G401 (cell line): ENCODE data around the gene ZDHHC6. TPM values are rescaled to one million over a fixed set of nuclear protein-coding genes. Genes with fewer than 3 reads are reported as not detected.
"Not testable (repeated sequence)": the region's sequence is repeated elsewhere in the genome, so short reads cannot be mapped to it uniquely, and the experiment has no call there.

Experiments
- DNase-seq: peaks from one replicate; pipeline ENCODE4 v3.0.0-alpha.2; 2015; ENCODE audit warnings: low spot score
- in situ Hi-C: cut with HindIII; loops from 2 replicates; pipeline ENCODE4 v1.10.0; 2016; ENCODE audit warnings: low sequenced_read_pairs, mixed read lengths
- total RNA-seq: library from RNA; depleted of rRNA; stranded (reverse); fragments of >200 nt; shearing (Covaris generic); gene quantifications from 2 replicates; pipeline ENCODE4 v1.2.3, GENCODE V29; 2014

ZDHHC6 gene
- total RNA-seq, 1 experiment from 2014 or later: 23.3 TPM

GRCh38 chr10:112448888-112449287 lies 2.2 kb upstream of the ZDHHC6 start:
- in situ Hi-C loops: no loop called here
- no peak for DNase-seq

- DNase-seq: no peak
- in situ Hi-C loops: no loop called here
Observed at GRCh38 chr10:112447620-112447928, 860 bp upstream of the ZDHHC6 start.

GRCh38 chr10:112446055-112446854 lies 459 bp downstream of the ZDHHC6 start:
- DNase-seq: peak; percentile 2
- in situ Hi-C loops: no loop called here

DNA sequence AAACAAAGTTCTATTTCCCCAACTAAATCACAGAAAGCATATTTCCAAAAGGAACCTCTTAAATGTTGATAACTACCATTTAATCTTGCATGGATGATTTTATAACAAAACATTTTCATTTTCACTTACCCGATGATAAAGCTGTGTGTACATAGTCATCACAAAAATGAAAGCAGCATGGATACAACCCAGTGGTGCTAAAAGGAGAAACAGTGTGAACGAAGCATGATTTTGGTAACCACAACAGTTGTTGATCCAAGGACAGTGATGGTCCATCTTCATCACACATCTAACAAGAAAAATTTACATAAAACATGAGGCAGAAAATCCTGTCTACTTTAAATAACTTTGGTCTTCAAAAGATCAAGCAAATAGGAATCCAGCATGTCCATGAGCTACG lies 4.7 kb downstream of the ZDHHC6 start:
- in situ Hi-C loops: no loop called here
- no peak for DNase-seq

DNA sequence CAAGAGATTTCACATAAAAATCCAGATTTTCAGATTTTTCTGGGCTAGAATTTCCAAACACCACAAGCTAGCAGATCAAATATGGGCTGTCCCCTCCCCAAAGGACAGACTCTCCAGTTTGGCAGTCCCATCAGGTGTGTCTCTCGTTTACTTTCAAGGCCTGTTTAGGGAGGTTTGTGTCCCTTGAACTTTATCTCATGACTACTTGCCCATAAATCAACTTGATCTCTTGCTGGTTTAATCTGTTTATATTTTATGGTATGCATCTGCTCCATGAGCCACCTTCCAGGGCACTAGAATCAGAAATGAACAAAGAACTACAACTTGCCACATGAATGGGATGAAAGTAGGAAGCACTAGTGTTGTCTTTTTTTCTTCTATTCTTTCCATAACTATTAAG lies 5.2 kb downstream of the ZDHHC6 start:
- DNase-seq: no peak
- in situ Hi-C loops: no loop called here

DNA sequence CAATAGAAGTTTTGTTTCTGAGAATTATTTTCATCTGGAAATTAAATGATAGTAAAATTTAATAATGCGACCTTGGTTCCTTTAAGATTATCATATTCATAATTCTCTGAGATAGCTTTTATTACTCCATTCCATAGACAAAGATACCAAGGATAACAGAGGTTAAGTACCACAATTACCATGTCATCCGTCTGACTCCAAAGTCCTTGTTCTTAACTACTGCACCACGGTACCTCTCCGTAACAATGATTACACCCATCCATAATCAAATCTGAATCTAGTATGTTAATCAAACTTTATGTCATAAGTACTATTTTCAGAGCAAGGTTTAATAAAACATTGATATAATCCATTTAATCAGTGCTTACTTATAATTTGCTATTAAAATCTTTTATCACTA lies 8.4 kb downstream of the ZDHHC6 start:
- in situ Hi-C loops: no loop called here
- DNase-seq: no peak

- in situ Hi-C loops: no loop called here
- DNase-seq: peak; percentile 19
Observed at GRCh38 chr10:112434988-112435619, 11.6 kb downstream of the ZDHHC6 start.

DNA sequence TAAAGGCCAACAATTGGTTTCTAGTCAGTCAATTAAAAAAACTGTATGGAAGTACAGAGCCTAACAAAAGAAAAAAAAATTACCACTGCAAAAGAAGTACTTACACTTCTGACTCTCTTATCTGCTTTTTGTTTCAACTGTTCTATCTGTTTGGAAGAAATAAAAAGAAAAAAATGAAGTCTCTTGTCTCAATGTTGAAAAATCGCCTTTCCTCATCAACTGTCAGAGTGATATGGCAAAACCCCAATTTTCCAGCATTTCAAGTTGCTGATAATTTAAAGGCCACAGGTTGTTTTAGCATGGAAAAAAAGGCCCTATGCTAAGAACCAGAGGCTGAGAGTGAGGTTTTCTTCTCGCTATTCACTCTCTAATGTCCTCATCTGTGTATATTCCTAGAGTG lies 13.6 kb downstream of the ZDHHC6 start:
- no peak for DNase-seq
- in situ Hi-C loops: no loop called here

DNA sequence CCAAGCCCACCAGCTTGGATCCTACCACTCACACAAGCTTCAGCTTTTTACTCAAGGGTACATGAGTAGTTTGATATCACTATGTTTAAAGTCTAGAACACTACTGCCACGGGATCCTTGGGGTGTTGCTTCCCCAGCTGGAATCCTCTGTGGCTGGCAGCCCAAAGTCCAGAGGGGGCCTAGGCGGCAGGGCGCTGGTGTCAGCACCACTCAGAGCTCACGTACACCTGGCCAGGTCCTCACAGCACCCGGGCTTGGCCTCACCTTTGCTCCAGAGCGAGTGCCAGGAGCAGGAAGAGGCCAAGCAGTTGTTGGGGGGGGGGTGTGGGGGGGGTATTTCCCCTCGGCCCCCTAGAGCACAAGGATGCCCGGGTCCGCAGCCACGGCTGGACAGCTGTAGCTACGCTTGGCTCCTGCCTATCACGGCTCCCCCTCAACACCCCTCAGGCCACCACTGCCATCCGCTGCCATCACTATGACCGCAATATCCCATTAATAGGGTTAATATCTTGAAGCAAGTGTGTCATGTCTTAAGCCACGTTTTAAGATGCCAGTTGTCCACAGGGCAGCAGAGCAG lies 17.0 kb downstream of the ZDHHC6 start:
- DNase-seq: no peak
- in situ Hi-C loops: no loop called here

GRCh38 chr10:112429147-112429546 lies 17.6 kb downstream of the ZDHHC6 start:
- no peak for DNase-seq
- in situ Hi-C loops: no loop called here

DNA sequence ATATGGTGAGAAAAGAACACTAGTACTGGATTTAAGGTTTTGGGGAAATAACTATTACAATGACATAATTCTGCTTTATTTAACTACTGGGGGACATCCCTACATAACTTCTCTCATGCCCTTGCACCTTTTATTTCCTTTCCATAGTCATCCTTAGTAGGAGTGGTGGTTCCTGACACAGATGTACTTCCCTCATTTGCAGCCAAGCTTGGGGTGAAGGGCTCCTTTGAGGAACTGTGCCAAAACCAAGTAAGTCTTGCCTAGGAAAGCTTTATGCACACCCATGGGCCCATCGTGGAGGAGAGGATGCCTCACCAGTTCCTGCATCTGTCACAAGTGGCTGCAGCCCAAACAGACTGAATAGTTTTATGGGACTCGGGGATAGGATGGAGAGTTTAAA lies 20.6 kb downstream of the ZDHHC6 start:
- no peak for DNase-seq
- in situ Hi-C loops: no loop called here

DNA sequence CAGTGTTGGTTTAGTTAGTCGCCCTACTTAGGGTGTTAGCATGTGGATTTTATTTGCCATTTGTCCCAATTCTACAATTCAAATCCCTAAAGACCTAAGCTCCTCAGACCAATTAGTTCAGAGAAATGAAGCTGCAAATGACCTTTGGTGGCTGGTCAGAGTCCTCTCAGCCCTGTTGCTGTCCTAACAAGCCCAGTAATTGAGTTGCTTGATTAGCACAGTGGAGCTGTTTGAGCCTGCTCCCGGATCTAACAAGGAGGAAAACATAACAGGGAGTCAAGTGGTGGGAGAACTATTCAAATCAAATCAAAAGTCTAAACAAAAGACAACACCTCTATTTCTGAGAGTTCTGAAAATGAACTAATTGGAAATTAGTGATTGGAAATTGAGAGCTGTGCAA lies 22.1 kb downstream of the ZDHHC6 start:
- DNase-seq: no peak
- in situ Hi-C loops: no loop called here

- DNase-seq: no peak
Observed at GRCh38 chr10:112421731-112422130, 25.0 kb downstream of the ZDHHC6 start.

DNA sequence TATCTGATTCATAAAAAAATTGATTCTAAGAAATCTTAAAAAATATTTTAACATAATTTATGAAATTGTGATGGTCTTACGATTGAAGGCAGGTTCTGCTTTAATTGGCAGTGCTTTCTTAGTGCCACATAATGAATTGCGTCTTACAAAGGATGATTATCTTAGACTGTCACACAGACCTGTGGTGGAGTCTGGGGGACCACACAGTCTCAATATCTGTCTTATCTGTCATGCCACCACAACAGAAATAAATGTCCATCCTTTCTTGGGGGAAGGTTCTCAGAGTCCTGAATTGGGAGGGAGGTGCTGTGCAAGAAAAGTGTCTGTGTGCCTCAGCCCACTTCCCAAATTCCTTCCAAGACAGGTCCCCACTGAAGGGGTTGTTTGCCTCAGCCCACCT lies 34.0 kb downstream of the ZDHHC6 start:
- in situ Hi-C loops: no loop called here
- no peak for DNase-seq

More at GRCh38 chr10:112421731-112422130, 25.0 kb downstream of the ZDHHC6 start:
- in situ Hi-C loops: no loop called here

GRCh38 chr10:112409755-112410154 lies 37.0 kb downstream of the ZDHHC6 start:
- in situ Hi-C loops: no loop called here
- DNase-seq: no peak

DNA sequence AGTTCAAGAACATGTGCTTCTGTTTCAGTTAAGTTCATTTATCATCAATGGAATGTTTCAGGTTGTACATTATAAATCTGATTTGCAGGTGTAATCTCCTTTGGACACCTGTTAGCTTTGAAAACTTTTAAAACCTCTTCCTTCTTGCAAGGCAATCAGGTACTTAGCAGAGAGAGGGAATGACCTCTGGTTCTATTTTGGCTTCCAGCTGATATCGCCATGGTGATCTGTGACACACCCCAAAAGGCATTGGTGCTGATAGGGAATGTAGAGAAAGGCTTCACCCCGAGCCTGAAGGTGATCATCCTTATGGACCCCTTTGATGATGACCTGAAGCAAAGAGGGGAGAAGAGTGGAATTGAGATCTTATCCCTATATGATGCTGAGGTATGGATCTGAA lies 37.4 kb downstream of the ZDHHC6 start:
- no peak for DNase-seq
- in situ Hi-C loops: no loop called here

DNA sequence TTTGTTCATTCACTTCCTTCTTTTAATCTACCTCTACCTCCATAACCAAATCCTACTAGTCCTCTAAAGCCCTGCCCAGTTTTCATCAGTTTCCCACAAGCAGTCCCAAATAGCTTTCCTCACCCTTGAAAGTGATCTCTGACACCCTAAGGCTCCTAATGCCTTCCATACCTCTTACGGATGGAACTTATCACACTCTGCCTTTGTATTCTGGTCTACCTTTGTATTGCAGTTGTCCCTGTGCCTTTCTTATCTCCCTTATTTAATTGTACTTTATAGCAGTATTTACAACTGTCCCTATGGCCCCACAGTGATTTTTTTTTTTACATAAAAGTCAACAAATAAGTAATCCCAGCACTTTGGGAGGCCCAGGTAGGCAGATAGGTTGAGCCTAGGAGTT lies 39.0 kb downstream of the ZDHHC6 start:
- no peak for DNase-seq
- in situ Hi-C loops: no loop called here

DNA sequence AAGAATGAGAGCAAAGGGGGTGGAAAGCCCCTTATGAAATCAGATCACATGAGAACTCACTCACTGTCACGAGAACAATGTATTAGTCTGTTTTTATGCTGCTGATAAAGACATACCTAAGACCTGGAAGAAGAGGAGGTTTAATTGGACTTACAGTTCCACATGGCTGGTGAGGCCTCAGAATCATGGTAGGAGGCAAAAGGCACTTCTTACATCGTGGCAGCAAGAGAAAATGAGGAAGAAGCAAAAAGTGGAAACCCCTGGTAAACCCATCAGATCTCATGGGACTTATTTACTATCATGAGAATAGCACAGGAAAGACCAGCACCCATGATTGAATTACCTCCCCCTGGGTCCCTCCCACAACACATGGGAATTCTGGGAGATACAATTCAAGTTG lies 39.9 kb downstream of the ZDHHC6 start:
- DNase-seq, in situ Hi-C loops: not testable (repeated sequence)

GRCh38 chr10:112404617-112405016 lies 42.1 kb downstream of the ZDHHC6 start:
- no peak for DNase-seq
- in situ Hi-C loops: no loop called here

DNA sequence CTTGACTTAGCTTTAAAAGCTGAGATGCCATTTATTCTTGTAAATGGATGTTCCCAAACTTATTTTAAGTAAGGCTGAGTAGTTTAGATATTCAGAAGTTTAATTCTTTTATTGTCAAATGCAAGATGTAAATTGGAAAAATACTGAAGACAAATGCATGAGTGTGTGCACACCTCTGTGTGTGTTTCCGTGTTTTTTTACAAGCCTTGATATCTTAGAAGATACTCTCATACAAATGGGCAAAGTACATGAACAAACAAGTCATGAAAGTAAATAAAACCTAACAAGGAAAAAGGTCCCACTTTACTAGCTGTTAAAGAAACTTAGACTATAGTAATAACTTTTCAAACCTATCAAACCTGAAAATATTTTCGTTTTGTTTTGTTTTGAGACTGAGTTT lies 43.8 kb downstream of the ZDHHC6 start:
- in situ Hi-C loops: no loop called here
- DNase-seq: no peak

- in situ Hi-C loops: no loop called here
- no peak for DNase-seq
Observed at GRCh38 chr10:112397592-112397991, 49.1 kb downstream of the ZDHHC6 start.
